IMR-90 (cell line): Measurements from ENCODE around the gene PTHLH. TPM values are rescaled to one million over a fixed set of nuclear protein-coding genes. Genes with fewer than 3 reads are reported as not detected.
A peak's percentile ranks its signal among the peaks of the same experiment; 100 is the strongest.

Experiments used
- ATAC-seq: fragments of 200-7000 bp; cut with Tn5 transposase; 2 replicates; pipeline ENCODE4 v1.9.1; 2020; ENCODE audit warnings: low read depth, mild to moderate bottlenecking, moderate library complexity
- BruUV-seq: library from RNA; stranded (reverse); fragments of 400-500 nt; replicated peaks from 2 replicates; lab custom pipeline; 2021; lab: Mats Ljungman, UMichigan
- CTCF ChIA-PET: fragments of 300-600 bp; formaldehyde crosslinking; extraction: SDS; loops from one replicate; lab custom pipeline; 2021; ENCODE audit warnings: antibody characterized with exemption; lab: Yijun Ruan, JAX
- POLR2A ChIA-PET: fragments of 300-600 bp; sonication (Branson Sonifier 250); formaldehyde crosslinking; loops from one replicate; lab custom pipeline; 2022; ENCODE audit warnings: antibody characterized with exemption; ENCODE audit not compliant: unreplicated experiment; lab: Charles Lee
- DNase-seq: peaks from one replicate; pipeline ENCODE4 v3.0.0; 2013
- H2AFZ ChIP-seq: replicated peaks from 2 replicates; pipeline ENCODE3; 2013; ENCODE audit warnings: low read length, mild to moderate bottlenecking; ENCODE audit not compliant: poor library complexity
- H2AK5ac ChIP-seq: 2 replicates; pipeline ENCODE4 v1.6.1; 2013; ENCODE audit warnings: low read depth, low read length, inconsistent platforms
- H2AK9ac ChIP-seq: replicated peaks from 2 replicates; pipeline ENCODE3; 2013; ENCODE audit warnings: mild to moderate bottlenecking, low read depth, low read length, moderate library complexity; ENCODE audit not compliant: poor library complexity
- H2BK120ac ChIP-seq: 2 replicates; pipeline ENCODE4 v1.6.1; 2013; ENCODE audit warnings: low read depth, low read length, inconsistent platforms
- H2BK15ac ChIP-seq: 3 replicates; pipeline ENCODE4 v1.6.1; 2013; ENCODE audit warnings: low read depth, low read length, inconsistent platforms
- H2BK20ac ChIP-seq: 2 replicates; pipeline ENCODE4 v1.6.1; 2013; ENCODE audit warnings: low read depth, mild to moderate bottlenecking, inconsistent platforms, low read length, moderate library complexity
- H2BK5ac ChIP-seq: 2 replicates; pipeline ENCODE4 v1.6.1; 2013; ENCODE audit warnings: mild to moderate bottlenecking, low read depth, low read length, inconsistent platforms; ENCODE audit not compliant: poor library complexity, severe bottlenecking
- H3K14ac ChIP-seq: replicated peaks from 2 replicates; pipeline ENCODE4 v1.6.1; 2013; ENCODE audit warnings: low read depth, low read length, inconsistent platforms
- H3K18ac ChIP-seq: 2 replicates; pipeline ENCODE4 v1.6.1; 2013; ENCODE audit warnings: low read depth, low read length, control low read depth
- H3K23ac ChIP-seq: 2 replicates; pipeline ENCODE4 v1.6.1; 2013; ENCODE audit warnings: low read depth, low read length, inconsistent platforms
- H3K27ac ChIP-seq: 2 replicates; pipeline ENCODE4 v1.5.1; 2013; ENCODE audit warnings: mild to moderate bottlenecking, control low read depth, low read length; ENCODE audit not compliant: insufficient read depth
- H3K27me3 ChIP-seq: 2 replicates; pipeline ENCODE4 v1.6.1; 2013; ENCODE audit warnings: low read length; ENCODE audit not compliant: control insufficient read depth, insufficient read depth
- H3K36me3 ChIP-seq: 2 replicates; pipeline ENCODE4 v1.6.1; 2013; ENCODE audit warnings: low read length, mixed read lengths; ENCODE audit not compliant: control insufficient read depth, insufficient read depth
- H3K4ac ChIP-seq: 2 replicates; pipeline ENCODE4 v1.6.1; 2013; ENCODE audit warnings: low read depth, low read length, inconsistent platforms
- H3K4me1 ChIP-seq: 2 replicates; pipeline ENCODE4 v1.6.1; 2013; ENCODE audit warnings: low read length, mixed read lengths; ENCODE audit not compliant: control insufficient read depth, insufficient read depth
- H3K4me2 ChIP-seq: 2 replicates; pipeline ENCODE4 v1.6.1; 2013; ENCODE audit warnings: low read depth, mild to moderate bottlenecking, control low read depth, low read length, moderate library complexity
- H3K4me3 ChIP-seq: 2 replicates; pipeline ENCODE4 v1.5.1; 2013; ENCODE audit warnings: low read depth, mild to moderate bottlenecking, control low read depth, low read length, moderate library complexity; ENCODE audit not compliant: insufficient read depth
- H3K56ac ChIP-seq: 2 replicates; pipeline ENCODE4 v1.6.1; 2013; ENCODE audit warnings: low read length, inconsistent platforms; ENCODE audit not compliant: insufficient read depth; ENCODE audit errors: extremely low read depth
- H3K79me1 ChIP-seq, 2 experiments: 2 replicates each; pipeline ENCODE4 v1.6.1; 2013; ENCODE audit warnings: low read length in 2 of 2, inconsistent platforms in 1 of 2, low read depth in 1 of 2
- H3K9ac ChIP-seq: 2 replicates; pipeline ENCODE4 v1.6.1; 2013; ENCODE audit warnings: low read depth, low read length, control low read depth
- H3K9me1 ChIP-seq: 2 replicates; pipeline ENCODE4 v1.6.1; 2013; ENCODE audit warnings: low read length, inconsistent platforms; ENCODE audit not compliant: insufficient read depth
- H3K9me3 ChIP-seq: 2 replicates; pipeline ENCODE4 v1.6.1; 2013; ENCODE audit warnings: low read length; ENCODE audit not compliant: control insufficient read depth, insufficient read depth
- H4K20me1 ChIP-seq: 2 replicates; pipeline ENCODE4 v1.6.1; 2013; ENCODE audit warnings: low read length, inconsistent platforms; ENCODE audit not compliant: insufficient read depth
- H4K5ac ChIP-seq: 2 replicates; pipeline ENCODE4 v1.6.1; 2013; ENCODE audit warnings: mild to moderate bottlenecking, low read depth, low read length, control low read depth
- H4K8ac ChIP-seq, 2 experiments: 2 replicates each; pipeline ENCODE4 v1.6.1; 2013; ENCODE audit warnings: low read depth in 2 of 2, low read length in 2 of 2, control low read depth in 1 of 2, inconsistent platforms in 1 of 2
- H4K91ac ChIP-seq: 2 replicates; pipeline ENCODE4 v1.6.1; 2013; ENCODE audit warnings: low read depth, low read length, inconsistent platforms; ENCODE audit not compliant: insufficient read depth
- BHLHE40 ChIP-seq: fragments of 150-350 bp; IDR thresholded peaks from 2 replicates; pipeline ENCODE4 v1.6.1; 2016; ENCODE audit warnings: mild to moderate bottlenecking, low read depth, low read length
- CEBPB ChIP-seq: IDR thresholded peaks from 2 replicates; pipeline ENCODE4 v1.6.1; 2012; ENCODE audit warnings: low read depth, low read length, improper control_type of control experiment
- CHD1 ChIP-seq: IDR thresholded peaks from 2 replicates; pipeline ENCODE4 v1.6.1; 2012; ENCODE audit warnings: low read depth, low read length, improper control_type of control experiment
- FOS ChIP-seq: fragments of 150-350 bp; IDR thresholded peaks from 2 replicates; pipeline ENCODE4 v1.6.1; 2016; ENCODE audit warnings: low read depth, low read length
- MAFK ChIP-seq: IDR thresholded peaks from 2 replicates; pipeline ENCODE4 v1.6.1; 2012; ENCODE audit warnings: low read depth, low read length, improper control_type of control experiment
- MAZ ChIP-seq: IDR thresholded peaks from 2 replicates; pipeline ENCODE4 v1.6.1; 2012; ENCODE audit warnings: low read depth, mild to moderate bottlenecking, low read length, improper control_type of control experiment, moderate library complexity, borderline replicate concordance
- MXI1 ChIP-seq: IDR thresholded peaks from 2 replicates; pipeline ENCODE4 v1.6.1; 2012; ENCODE audit warnings: low read depth, mild to moderate bottlenecking, low read length, moderate library complexity, borderline replicate concordance
- NFE2L2 ChIP-seq: fragments of 150-350 bp; IDR thresholded peaks from 2 replicates; pipeline ENCODE4 v1.6.1; 2016; ENCODE audit warnings: low read depth, mild to moderate bottlenecking, low read length
- POLR2A ChIP-seq: IDR thresholded peaks from 2 replicates; pipeline ENCODE4 v1.6.1; 2012; ENCODE audit warnings: mild to moderate bottlenecking, low read depth, low read length
- RAD21 ChIP-seq: IDR thresholded peaks from 2 replicates; pipeline ENCODE4 v1.6.1; 2012; ENCODE audit warnings: low read length, improper control_type of control experiment
- RCOR1 ChIP-seq: IDR thresholded peaks from 2 replicates; pipeline ENCODE4 v1.6.1; 2012; ENCODE audit warnings: mild to moderate bottlenecking, low read length, improper control_type of control experiment; ENCODE audit not compliant: insufficient replicate concordance
- RFX5 ChIP-seq: IDR thresholded peaks from 2 replicates; pipeline ENCODE4 v1.8.0; 2012; ENCODE audit warnings: low read depth, mild to moderate bottlenecking, low read length, moderate library complexity
- SMC3 ChIP-seq: fragments of 150-350 bp; IDR thresholded peaks from 2 replicates; pipeline ENCODE4 v1.6.1; 2016; ENCODE audit warnings: low read depth, mild to moderate bottlenecking, antibody characterized with exemption, low read length, moderate library complexity
- WGBS, 2 experiments: methylation state at CpG; one replicate each; pipeline versions ENCODE4 v1.1.5 to v1.1.7; 2013; ENCODE audit warnings: missing lambda C conversion rate in 2 of 2; ENCODE audit not compliant: insufficient read length in 1 of 2; ENCODE audit errors: extremely low coverage in 2 of 2; 5-methylcytosine and 5-hydroxymethylcytosine counted together
- dilution Hi-C: fragments of 300-500 bp; cut with HindIII; formaldehyde crosslinking; loops from one replicate; pipeline ENCODE4 v1.14.3; 2018; ENCODE audit warnings: low sequenced_read_pairs; ENCODE audit not compliant: unreplicated experiment
- in situ Hi-C: fragments of 300-500 bp; cut with MboI; formaldehyde crosslinking; loops from 3 replicates; pipeline ENCODE4 v1.14.3; 2019; ENCODE audit warnings: low sequenced_read_pairs, inconsistent platforms, mixed read lengths
- intact Hi-C: fragments of 100-400 bp; cut with micrococcal nuclease; formaldehyde crosslinking; loops from 2 replicates; pipeline ENCODE4 v1.10.0; 2022
- polyA plus RNA-seq, 3 experiments: library from polyadenylated mRNA; depleted of rRNA; stranded (reverse); fragments of >200 nt; gene quantifications; 2 replicates each; pipeline ENCODE4 v1.2.3, GENCODE V29; 2012; ENCODE audit warnings: low replicate concordance in 1 of 3
- total RNA-seq: library from RNA; depleted of rRNA; stranded (reverse); fragments of >200 nt; gene quantifications from 2 replicates; pipeline ENCODE4 v1.2.3, GENCODE V29; 2012
- TF ChIP-seq, protein P1 (sequence below): fragments of 150-350 bp; IDR thresholded peaks from 2 replicates; pipeline ENCODE4 v1.6.1; 2016; ENCODE audit warnings: low read depth, mild to moderate bottlenecking, low read length, moderate library complexity, borderline replicate concordance
- TF ChIP-seq, protein P2 (sequence below): fragments of 150-350 bp; IDR thresholded peaks from 2 replicates; pipeline ENCODE4 v1.6.1; 2017; ENCODE audit warnings: mild to moderate bottlenecking, antibody characterized with exemption, low read length, low read depth
- TF ChIP-seq, protein P3 (sequence below): conservative IDR thresholded peaks from 2 replicates; pipeline ENCODE4 v1.5.1; 2012; ENCODE audit warnings: mild to moderate bottlenecking, low read depth, low read length, improper control_type of control experiment

PTHLH gene
- total and polyA plus RNA-seq, 2 of the 4 experiments (the other 2 are of a cell fraction) = 0.36 to 1.3 TPM

DNA sequence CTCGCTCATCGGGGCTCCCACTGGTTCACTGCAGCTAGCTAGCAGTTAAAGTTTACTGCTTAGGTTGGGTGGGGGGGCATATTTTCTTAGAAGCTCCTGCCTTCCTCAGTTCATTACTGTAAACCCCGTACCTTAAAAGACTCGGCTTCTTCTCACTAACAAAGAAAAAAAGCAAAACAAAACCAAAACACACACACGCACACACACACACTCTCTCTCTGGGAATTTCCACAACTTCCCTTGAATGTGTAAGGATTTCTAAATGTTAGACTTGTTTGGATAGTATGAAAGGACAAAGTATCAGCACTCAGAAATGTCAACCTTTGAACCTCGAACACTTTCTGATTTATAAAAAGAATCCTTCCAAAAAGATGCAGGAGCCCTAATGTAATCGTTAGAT lies 927 bp downstream of the PTHLH start:
- H3K9ac ChIP-seq = no peak overlapping the region
- BruUV-seq = no TSS peak
- WGBS, 2 experiments = no CpG with 5 or more reads among the region's 7 CpGs

More for the DNA sequence above, 927 bp downstream of the PTHLH start:
- Histone ChIP-seq H2AK9ac (no peak overlapping the region), H2BK120ac (no peak overlapping the region), H2AFZ (no peak overlapping the region), H2BK20ac (no peak overlapping the region), H3K4ac (no peak overlapping the region), H3K27me3 (peaks cover 3% of the 10 kb centered on the region; the same call in 1 of the 2 replicates), H2BK5ac (no peak overlapping the region), H4K91ac (no peak overlapping the region), H3K9me1 (no peaks in the 10 kb centered on the region; the same call in 1 of the 2 replicates), H3K18ac (no peak overlapping the region), H3K36me3 (no peaks in the 10 kb centered on the region), H2BK15ac (no peak overlapping the region), H4K8ac (no peak overlapping the region), H3K4me2 (no peak overlapping the region), H3K56ac (no peak overlapping the region), H3K23ac (peak overlapping the region; percentile 36; the same call in 1 of the 2 replicates), H4K5ac (no peak overlapping the region), H4K20me1 (no peaks in the 10 kb centered on the region), H3K4me1 (no peaks in the 10 kb centered on the region; the same call in 1 of the 2 replicates), H3K27ac (no peak overlapping the region), H2AK5ac (no peak overlapping the region), H3K4me3 (no peak overlapping the region), H3K9me3 (no peaks in the 10 kb centered on the region), H3K79me1 (no peaks in the 10 kb centered on the region), H3K14ac (no peak overlapping the region)
- ChIA-PET CTCF (no interaction called here), POLR2A (no interaction called here)
- dilution Hi-C loops = no loop called here
- no peak for TF ChIP-seq BHLHE40
- TF ChIP-seq MXI1 = no peak
- TF ChIP-seq, protein P1, sequence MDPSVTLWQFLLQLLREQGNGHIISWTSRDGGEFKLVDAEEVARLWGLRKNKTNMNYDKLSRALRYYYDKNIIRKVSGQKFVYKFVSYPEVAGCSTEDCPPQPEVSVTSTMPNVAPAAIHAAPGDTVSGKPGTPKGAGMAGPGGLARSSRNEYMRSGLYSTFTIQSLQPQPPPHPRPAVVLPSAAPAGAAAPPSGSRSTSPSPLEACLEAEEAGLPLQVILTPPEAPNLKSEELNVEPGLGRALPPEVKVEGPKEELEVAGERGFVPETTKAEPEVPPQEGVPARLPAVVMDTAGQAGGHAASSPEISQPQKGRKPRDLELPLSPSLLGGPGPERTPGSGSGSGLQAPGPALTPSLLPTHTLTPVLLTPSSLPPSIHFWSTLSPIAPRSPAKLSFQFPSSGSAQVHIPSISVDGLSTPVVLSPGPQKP = no peak
- TF ChIP-seq, protein P2, sequence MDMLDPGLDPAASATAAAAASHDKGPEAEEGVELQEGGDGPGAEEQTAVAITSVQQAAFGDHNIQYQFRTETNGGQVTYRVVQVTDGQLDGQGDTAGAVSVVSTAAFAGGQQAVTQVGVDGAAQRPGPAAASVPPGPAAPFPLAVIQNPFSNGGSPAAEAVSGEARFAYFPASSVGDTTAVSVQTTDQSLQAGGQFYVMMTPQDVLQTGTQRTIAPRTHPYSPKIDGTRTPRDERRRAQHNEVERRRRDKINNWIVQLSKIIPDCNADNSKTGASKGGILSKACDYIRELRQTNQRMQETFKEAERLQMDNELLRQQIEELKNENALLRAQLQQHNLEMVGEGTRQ = no peak
- no peak for TF ChIP-seq MAZ
- no peak for TF ChIP-seq RFX5
- no peak for TF ChIP-seq SMC3
- TF ChIP-seq, protein P3, sequence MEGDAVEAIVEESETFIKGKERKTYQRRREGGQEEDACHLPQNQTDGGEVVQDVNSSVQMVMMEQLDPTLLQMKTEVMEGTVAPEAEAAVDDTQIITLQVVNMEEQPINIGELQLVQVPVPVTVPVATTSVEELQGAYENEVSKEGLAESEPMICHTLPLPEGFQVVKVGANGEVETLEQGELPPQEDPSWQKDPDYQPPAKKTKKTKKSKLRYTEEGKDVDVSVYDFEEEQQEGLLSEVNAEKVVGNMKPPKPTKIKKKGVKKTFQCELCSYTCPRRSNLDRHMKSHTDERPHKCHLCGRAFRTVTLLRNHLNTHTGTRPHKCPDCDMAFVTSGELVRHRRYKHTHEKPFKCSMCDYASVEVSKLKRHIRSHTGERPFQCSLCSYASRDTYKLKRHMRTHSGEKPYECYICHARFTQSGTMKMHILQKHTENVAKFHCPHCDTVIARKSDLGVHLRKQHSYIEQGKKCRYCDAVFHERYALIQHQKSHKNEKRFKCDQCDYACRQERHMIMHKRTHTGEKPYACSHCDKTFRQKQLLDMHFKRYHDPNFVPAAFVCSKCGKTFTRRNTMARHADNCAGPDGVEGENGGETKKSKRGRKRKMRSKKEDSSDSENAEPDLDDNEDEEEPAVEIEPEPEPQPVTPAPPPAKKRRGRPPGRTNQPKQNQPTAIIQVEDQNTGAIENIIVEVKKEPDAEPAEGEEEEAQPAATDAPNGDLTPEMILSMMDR = no peak
- TF ChIP-seq NFE2L2 = no peak
- TF ChIP-seq CHD1 = no peak
- no peak for TF ChIP-seq POLR2A
- no peak for TF ChIP-seq CEBPB
- TF ChIP-seq RAD21 = no peak
- no peak for TF ChIP-seq FOS
- TF ChIP-seq RCOR1 = no peak
- no peak for TF ChIP-seq MAFK
- ATAC-seq (no peak), DNase-seq (peak; percentile 30)
- in situ Hi-C loops = no loop called here
- intact Hi-C loops = no loop called here
